Stomach (tissue), 4 donors: ENCODE measurements around the gene PCDH7.

Experiments
- CTCF ChIP-seq, 7 experiments: fragments of 450-650 bp in 4 of 7; fragments of 200-600 bp in 3 of 7; sonication (generic) in 3 of 7; IDR thresholded peaks; one replicate each; pipeline ENCODE4 v1.5.1; 2016 to 2019; ENCODE audit warnings: antibody characterized with exemption in 7 of 7, control low read depth in 2 of 7, mild to moderate bottlenecking in 1 of 7
- POLR2A ChIP-seq, 4 donors: fragments of 450-650 bp; IDR thresholded peaks; one replicate each; pipeline ENCODE4 v1.6.1; 2016; ENCODE audit warnings: antibody characterized with exemption in 4 of 4, control low read depth in 2 of 4, mild to moderate bottlenecking in 1 of 4, moderate library complexity in 1 of 4

- TF ChIP-seq POLR2A (IDR thresholded peaks at IDR 0.05) (no peak), CTCF (IDR thresholded peaks at IDR 0.05) (no peak)
Measured at GRCh38 chr4:30725562-30725961, 5.4 kb downstream of the PCDH7 start.
